DOHH2 (cell line): ENCODE measurements around the gene RBM33.

Source experiments
- H3F3A ChIP-seq: fragments of 200-600 bp; sonication (generic), shearing (Covaris generic); 2 replicates; pipeline ENCODE4 v1.6.0; 2016; ENCODE audit warnings: antibody characterized with exemption, mild to moderate bottlenecking; ENCODE audit not compliant: control insufficient read depth, insufficient read depth
- H3K27ac ChIP-seq: fragments of 200-600 bp; sonication (generic); 2 replicates; pipeline ENCODE4 v1.5.1; 2014; ENCODE audit warnings: low read depth, mild to moderate bottlenecking, low read length, moderate library complexity
- H3K27me3 ChIP-seq: fragments of 200-600 bp; sonication (generic); 2 replicates; pipeline ENCODE4 v1.6.1; 2014; ENCODE audit warnings: mild to moderate bottlenecking, low read length, mixed read lengths; ENCODE audit not compliant: control insufficient read depth
- H3K36me3 ChIP-seq: fragments of 200-600 bp; sonication (generic); 2 replicates; pipeline ENCODE4 v1.6.1; 2014; ENCODE audit warnings: mild to moderate bottlenecking, low read length, moderate library complexity, mixed read lengths; ENCODE audit not compliant: control insufficient read depth
- H3K4me1 ChIP-seq: fragments of 200-600 bp; sonication (generic); 2 replicates; pipeline ENCODE4 v1.6.1; 2014; ENCODE audit warnings: mild to moderate bottlenecking, low read length, mixed read lengths; ENCODE audit not compliant: control insufficient read depth
- H3K4me2 ChIP-seq: fragments of 200-600 bp; sonication (generic); 2 replicates; pipeline ENCODE4 v1.6.0; 2014; ENCODE audit warnings: mild to moderate bottlenecking, low read length, moderate library complexity
- H3K4me3 ChIP-seq: fragments of 200-600 bp; sonication (generic); 2 replicates; pipeline ENCODE4 v1.5.1; 2014; ENCODE audit warnings: mild to moderate bottlenecking, low read length, mixed read lengths
- H3K79me2 ChIP-seq: fragments of 200-600 bp; sonication (generic); 2 replicates; pipeline ENCODE4 v1.6.1; 2014; ENCODE audit warnings: mild to moderate bottlenecking, low read length, mixed read lengths; ENCODE audit not compliant: control insufficient read depth
- H3K9me2 ChIP-seq: fragments of 200-600 bp; sonication (generic); replicated peaks from 2 replicates; pipeline ENCODE4 v1.6.1; 2014; ENCODE audit warnings: mild to moderate bottlenecking, low read length, mixed read lengths; ENCODE audit not compliant: control insufficient read depth
- H3K9me3 ChIP-seq: fragments of 200-600 bp; sonication (generic); 2 replicates; pipeline ENCODE4 v1.6.1; 2014; ENCODE audit warnings: antibody characterized with exemption, low read length, mixed read lengths; ENCODE audit not compliant: control insufficient read depth, insufficient read depth
- H4K20me1 ChIP-seq: fragments of 200-600 bp; sonication (generic); 2 replicates; pipeline ENCODE4 v1.6.0; 2014; ENCODE audit warnings: low read depth, mild to moderate bottlenecking, antibody characterized with exemption, low read length, moderate library complexity; ENCODE audit not compliant: control insufficient read depth, insufficient read depth
- CTCF ChIP-seq: fragments of 200-600 bp; sonication (generic); IDR thresholded peaks from one replicate; pipeline ENCODE4 v1.5.1; 2014; ENCODE audit warnings: antibody characterized with exemption, mild to moderate bottlenecking, low read depth, low read length; ENCODE audit not compliant: poor library complexity, severe bottlenecking
- EZH2phosphoT487 ChIP-seq: fragments of 200-600 bp; sonication (generic); IDR thresholded peaks from 2 replicates; pipeline ENCODE4 v1.6.1; 2017; ENCODE audit warnings: borderline replicate concordance, mild to moderate bottlenecking, antibody characterized with exemption, low read length, moderate library complexity, mixed read lengths

The RBM33 gene

DNA sequence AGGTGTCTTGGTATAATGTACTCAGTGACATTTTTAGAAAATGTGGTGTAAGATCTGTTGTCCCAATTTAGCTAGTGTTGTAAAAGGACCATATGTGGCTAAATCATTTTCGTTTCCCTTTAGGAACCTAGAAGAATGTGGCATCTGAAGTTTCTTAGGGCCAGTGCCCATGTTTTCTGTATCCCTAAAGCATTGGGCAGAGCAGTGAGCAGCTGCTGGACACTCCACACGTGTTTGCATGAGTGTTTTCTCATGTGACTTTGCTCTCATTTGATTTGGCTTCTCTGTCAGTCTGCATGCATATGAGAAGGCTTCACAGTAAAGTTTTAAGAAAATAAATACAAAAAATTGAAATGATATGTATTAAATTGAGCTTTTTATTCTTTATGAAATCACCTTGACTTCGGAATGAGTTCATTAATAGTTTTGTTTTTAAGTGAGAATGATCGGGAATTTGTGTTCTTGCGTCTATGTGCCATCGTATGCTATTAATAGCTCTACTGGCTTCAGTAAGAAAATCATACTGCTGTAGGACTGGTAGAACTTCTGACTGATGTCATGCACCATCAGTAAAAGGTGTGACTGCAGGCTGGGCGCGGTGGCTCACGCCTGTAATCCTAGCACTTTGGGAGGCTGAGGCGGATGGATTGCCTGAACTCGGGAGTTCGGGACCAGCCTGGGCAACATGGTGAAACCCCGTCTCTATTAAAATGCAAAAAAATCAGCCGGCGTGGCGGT lies 61.3 kb downstream of the RBM33 start:
- TF ChIP-seq CTCF: no peak
- no peak for TF ChIP-seq EZH2phosphoT487
- H3K9me2 ChIP-seq: no peaks in the 10 kb centered on the region
- H3F3A ChIP-seq: peaks cover 11% of the 10 kb centered on the region
- no peaks in the 10 kb centered on the region for H3K9me3 ChIP-seq
- H3K4me2 ChIP-seq: no peak overlapping the region
- H3K4me1 ChIP-seq: peaks cover 31% of the 10 kb centered on the region
- no peaks in the 10 kb centered on the region for H3K27me3 ChIP-seq
- H4K20me1 ChIP-seq: 0 out of 2 replicates have a peak, but pooled peaks cover 3% of the 10 kb centered on the region
- no peak overlapping the region for H3K4me3 ChIP-seq
- H3K27ac ChIP-seq: no peak overlapping the region
- H3K79me2 ChIP-seq: peaks cover 80% of the 10 kb centered on the region
- peaks cover 97% of the 10 kb centered on the region for H3K36me3 ChIP-seq

- Histone ChIP-seq H3K79me2 (peaks cover 83% of the 10 kb centered on the region), H3K9me3 (no peaks in the 10 kb centered on the region), H3K4me1 (peaks cover 34% of the 10 kb centered on the region), H3K9me2 (no peaks in the 10 kb centered on the region), H3K27ac (no peak overlapping the region), H3K4me2 (no peak overlapping the region), H3K4me3 (no peak overlapping the region), H4K20me1 (0 out of 2 replicates have a peak, but pooled peaks cover 3% of the 10 kb centered on the region), H3K36me3 (peaks cover 97% of the 10 kb centered on the region), H3K27me3 (no peaks in the 10 kb centered on the region), H3F3A (peaks cover 11% of the 10 kb centered on the region)
- no peak for TF ChIP-seq EZH2phosphoT487
- TF ChIP-seq CTCF: no peak
Measured at GRCh38 chr7:155706376-155706775, 61.9 kb downstream of the RBM33 start.

DNA sequence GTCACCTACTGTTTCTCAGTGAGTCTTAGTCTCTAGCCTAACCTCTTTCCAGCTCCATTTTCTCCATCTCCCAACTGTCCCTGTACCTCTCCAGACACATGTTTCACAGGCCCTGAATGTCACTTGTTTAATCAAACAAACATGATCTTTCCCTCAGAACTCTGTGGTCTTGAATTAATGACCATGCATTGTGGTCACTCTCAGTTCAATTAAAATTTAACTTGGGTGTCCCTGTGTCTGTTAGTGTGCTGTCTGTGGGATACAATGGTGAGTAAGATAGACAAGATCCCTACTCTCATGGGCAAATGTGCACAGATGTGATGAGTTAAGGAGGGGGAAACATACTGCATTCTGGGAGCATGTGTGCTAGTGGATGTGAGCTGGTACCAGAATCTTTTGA lies 65.0 kb downstream of the RBM33 start:
- Histone ChIP-seq H3K27ac (peak overlapping the region; percentile 62), H3K36me3 (peaks cover 97% of the 10 kb centered on the region)

More for the DNA sequence above, 65.0 kb downstream of the RBM33 start:
- TF ChIP-seq EZH2phosphoT487: no peak
- TF ChIP-seq CTCF: no peak
- no peaks in the 10 kb centered on the region for H3K9me2 ChIP-seq
- peaks cover 11% of the 10 kb centered on the region for H3F3A ChIP-seq
- no peaks in the 10 kb centered on the region for H3K27me3 ChIP-seq
- H3K9me3 ChIP-seq: no peaks in the 10 kb centered on the region
- peaks cover 87% of the 10 kb centered on the region for H3K79me2 ChIP-seq
- H4K20me1 ChIP-seq: 0 out of 2 replicates have a peak, but pooled peaks cover 3% of the 10 kb centered on the region
- peaks cover 52% of the 10 kb centered on the region for H3K4me1 ChIP-seq
- peak overlapping the region; percentile 51 for H3K4me2 ChIP-seq
- peak overlapping the region; percentile 18 for H3K4me3 ChIP-seq
